HG03280 (cell line): ENCODE results near the gene EVI5L.

Source experiments
- ATAC-seq: cut with Tn5 transposase; IDR thresholded peaks from one replicate; pipeline ENCODE4 v1.9.1; 2021; ENCODE audit warnings: mild to moderate bottlenecking, moderate library complexity; ENCODE audit not compliant: unreplicated experiment

The EVI5L gene

GRCh38 chr19:7894612-7895309, 64.7 kb downstream of the EVI5L start:
- no peak for ATAC-seq

GRCh38 chr19:7895565-7895964, 65.5 kb downstream of the EVI5L start:
- no peak for ATAC-seq

GRCh38 chr19:7897292-7897691, 67.3 kb downstream of the EVI5L start:
- ATAC-seq, result no peak

- ATAC-seq, result no peak
These were observed 68.9 kb downstream of the EVI5L start for GRCh38 chr19:7898967-7899366.

- ATAC-seq, result no peak
These were observed 69.8 kb downstream of the EVI5L start for GRCh38 chr19:7899751-7900378.

- no peak for ATAC-seq
These were observed 70.4 kb downstream of the EVI5L start for GRCh38 chr19:7900401-7900870.

GRCh38 chr19:7900931-7901330, 70.9 kb downstream of the EVI5L start:
- ATAC-seq, result no peak

GRCh38 chr19:7901337-7901736, 71.3 kb downstream of the EVI5L start:
- no peak for ATAC-seq

- ATAC-seq, result no peak
These were observed 72.8 kb downstream of the EVI5L start for GRCh38 chr19:7902796-7903243.

- peak; percentile 87 for ATAC-seq
These were observed 73.4 kb downstream of the EVI5L start, which contains the start of gene MAP2K7 for GRCh38 chr19:7903244-7904073. Gene MAP2K7, plus strand, starts transcription at chr19:7903877. Its CDS starts 68 bp downstream, at chr19:7903945.

GRCh38 chr19:7904074-7905020, 74.3 kb downstream of the EVI5L start:
- ATAC-seq, result peak; percentile 34

GRCh38 chr19:7905268-7905667, 75.2 kb downstream of the EVI5L start:
- ATAC-seq, result no peak

- ATAC-seq, result no peak
These were observed 75.8 kb downstream of the EVI5L start for GRCh38 chr19:7905859-7906258.

GRCh38 chr19:7907122-7907521, 77.1 kb downstream of the EVI5L start:
- no peak for ATAC-seq

GRCh38 chr19:7907544-7907943, 77.5 kb downstream of the EVI5L start:
- ATAC-seq, result no peak

- no peak for ATAC-seq
These were observed 78.2 kb downstream of the EVI5L start for GRCh38 chr19:7908078-7908699.

- no peak for ATAC-seq
These were observed 78.9 kb downstream of the EVI5L start for GRCh38 chr19:7908742-7909461.

- no peak for ATAC-seq
These were observed 79.6 kb downstream of the EVI5L start for GRCh38 chr19:7909471-7910067.
